Peyer's patch (tissue), 4 donors: ENCODE results near the gene SIPA1L3. TPM values are rescaled to one million over a fixed set of nuclear protein-coding genes. Genes with fewer than 3 reads are reported as not detected.

Source experiments
- DNase-seq, 3 donors: peaks; one replicate each; pipeline ENCODE4 v3.0.0-alpha.2; 2017 to 2019
- H3K27ac ChIP-seq, 4 donors: fragments of 200-600 bp; sonication (generic); one replicate each; pipeline ENCODE4 v1.5.1; 2016 to 2019
- H3K27me3 ChIP-seq, 2 donors: fragments of 200-600 bp; sonication (generic); one replicate each; pipeline ENCODE4 v1.5.1; 2019
- H3K36me3 ChIP-seq, 3 donors: fragments of 200-600 bp; sonication (generic); one replicate each; pipeline ENCODE4 v1.5.1; 2016 to 2019
- H3K4me1 ChIP-seq, 4 donors: fragments of 200-600 bp; sonication (generic); one replicate each; pipeline ENCODE4 v1.5.1; 2016 to 2019
- H3K4me3 ChIP-seq, 4 donors: fragments of 200-600 bp; sonication (generic); 1 replicate in 3 of 4; 2 replicates in 1 of 4; pipeline ENCODE4 v1.5.1; 2016 to 2019; ENCODE audit warnings: mild to moderate bottlenecking in 1 of 4
- H3K9me3 ChIP-seq, 4 donors: fragments of 200-600 bp; sonication (generic); one replicate each; pipeline ENCODE4 v1.5.1; 2016 to 2019; ENCODE audit warnings: mild to moderate bottlenecking in 1 of 4
- POLR2A ChIP-seq, 2 donors: fragments of 450-650 bp; IDR thresholded peaks; one replicate each; pipeline ENCODE4 v1.5.1; 2017; ENCODE audit warnings: antibody characterized with exemption in 2 of 2, mild to moderate bottlenecking in 2 of 2, moderate library complexity in 2 of 2
- total RNA-seq, 4 donors: library from RNA; depleted of rRNA; stranded (reverse); fragments of >200 nt; gene quantifications; one replicate each; pipeline ENCODE4 v1.1.0, GENCODE V29; 2016
- TF ChIP-seq, protein P1 (sequence below), 6 experiments: fragments of 450-650 bp in 4 of 6; fragments of 200-600 bp in 2 of 6; sonication (generic) in 1 of 6; IDR thresholded peaks; one replicate each; pipeline ENCODE4 v1.5.1; 2017 to 2019; ENCODE audit warnings: antibody characterized with exemption in 6 of 6, mild to moderate bottlenecking in 3 of 6, moderate library complexity in 1 of 6

SIPA1L3 gene
- total RNA-seq, 4 donors from 2014 or later: 63.5 to 304 (median 264) TPM

DNA sequence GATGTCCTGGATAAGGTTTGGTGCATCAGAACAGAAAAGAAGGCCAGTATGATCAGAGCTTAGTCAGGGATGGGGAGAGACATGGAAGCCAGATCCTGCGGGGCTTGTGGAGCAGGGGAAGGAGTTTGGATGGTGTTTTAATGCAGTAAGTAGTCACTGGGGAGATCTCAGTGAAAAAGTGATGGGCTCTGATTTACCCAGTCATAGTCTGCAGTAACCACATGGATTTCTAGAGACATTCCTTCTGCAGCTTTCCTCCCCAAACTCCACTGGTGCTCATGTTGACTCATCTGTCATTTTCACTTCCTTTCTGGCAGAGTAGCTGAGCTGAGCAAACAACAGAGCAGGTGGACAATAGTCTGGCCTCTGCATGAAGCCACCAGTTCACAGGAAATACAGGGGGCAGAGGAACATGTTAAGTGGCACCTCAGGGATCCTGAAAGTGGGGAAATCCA is 172.9 kb downstream of the SIPA1L3 start:
- no peaks in the 10 kb centered on the region for H3K9me3 ChIP-seq
- no peak for TF ChIP-seq POLR2A (IDR thresholded peaks at IDR 0.05)
- TF ChIP-seq, protein P1, sequence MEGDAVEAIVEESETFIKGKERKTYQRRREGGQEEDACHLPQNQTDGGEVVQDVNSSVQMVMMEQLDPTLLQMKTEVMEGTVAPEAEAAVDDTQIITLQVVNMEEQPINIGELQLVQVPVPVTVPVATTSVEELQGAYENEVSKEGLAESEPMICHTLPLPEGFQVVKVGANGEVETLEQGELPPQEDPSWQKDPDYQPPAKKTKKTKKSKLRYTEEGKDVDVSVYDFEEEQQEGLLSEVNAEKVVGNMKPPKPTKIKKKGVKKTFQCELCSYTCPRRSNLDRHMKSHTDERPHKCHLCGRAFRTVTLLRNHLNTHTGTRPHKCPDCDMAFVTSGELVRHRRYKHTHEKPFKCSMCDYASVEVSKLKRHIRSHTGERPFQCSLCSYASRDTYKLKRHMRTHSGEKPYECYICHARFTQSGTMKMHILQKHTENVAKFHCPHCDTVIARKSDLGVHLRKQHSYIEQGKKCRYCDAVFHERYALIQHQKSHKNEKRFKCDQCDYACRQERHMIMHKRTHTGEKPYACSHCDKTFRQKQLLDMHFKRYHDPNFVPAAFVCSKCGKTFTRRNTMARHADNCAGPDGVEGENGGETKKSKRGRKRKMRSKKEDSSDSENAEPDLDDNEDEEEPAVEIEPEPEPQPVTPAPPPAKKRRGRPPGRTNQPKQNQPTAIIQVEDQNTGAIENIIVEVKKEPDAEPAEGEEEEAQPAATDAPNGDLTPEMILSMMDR (IDR thresholded peaks at IDR 0.05): no peak
- no peak for DNase-seq
- no peaks in the 10 kb centered on the region for H3K4me1 ChIP-seq
- H3K4me3 ChIP-seq: no peak overlapping the region
- H3K36me3 ChIP-seq: peaks cover 0 to 23% (median 0%) of the 10 kb centered on the region in 3 donors
- no peaks in the 10 kb centered on the region for H3K27me3 ChIP-seq
- peak overlapping the region in 1 of 4 donors; percentile 40 for H3K27ac ChIP-seq

DNA sequence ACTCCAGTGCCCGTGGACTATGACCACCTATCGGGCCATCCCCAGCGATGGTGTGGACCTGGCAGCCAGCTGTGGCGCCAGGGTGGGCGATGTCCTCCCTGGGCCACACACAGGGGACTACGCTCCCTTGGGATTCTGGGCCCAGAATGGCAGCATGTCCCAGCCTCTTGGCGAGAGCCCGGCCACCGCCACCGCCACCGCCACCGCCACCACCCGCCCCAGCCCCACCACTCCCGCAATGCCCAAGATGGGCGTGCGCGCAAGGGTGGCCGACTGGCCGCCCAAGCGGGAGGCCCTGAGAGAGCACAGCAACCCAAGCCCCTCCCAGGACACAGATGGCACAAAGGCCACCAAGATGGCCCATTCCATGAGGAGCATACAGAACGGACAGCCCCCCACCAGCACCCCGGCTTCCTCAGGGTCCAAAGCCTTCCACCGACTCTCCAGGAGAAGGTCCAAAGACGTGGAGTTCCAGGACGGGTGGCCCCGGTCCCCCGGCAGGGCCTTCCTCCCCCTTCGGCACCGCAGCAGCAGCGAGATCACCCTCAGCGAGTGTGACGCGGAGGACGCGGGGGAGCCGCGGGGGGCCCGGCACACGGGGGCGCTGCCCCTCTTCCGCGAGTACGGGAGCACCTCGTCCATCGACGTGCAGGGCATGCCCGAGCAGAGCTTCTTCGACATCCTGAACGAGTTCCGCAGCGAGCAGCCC is 174.7 kb downstream of the SIPA1L3 start:
- no peak overlapping the region for H3K4me3 ChIP-seq
- H3K27ac ChIP-seq: no peak overlapping the region
- no peaks in the 10 kb centered on the region for H3K9me3 ChIP-seq
- peaks cover 0 to 23% (median 0%) of the 10 kb centered on the region in 3 donors for H3K36me3 ChIP-seq
- no peaks in the 10 kb centered on the region for H3K27me3 ChIP-seq
- no peak for TF ChIP-seq POLR2A (IDR thresholded peaks at IDR 0.05)
- TF ChIP-seq, protein P1 (IDR thresholded peaks at IDR 0.05): no peak
- H3K4me1 ChIP-seq: no peaks in the 10 kb centered on the region
- DNase-seq: no peak

DNA sequence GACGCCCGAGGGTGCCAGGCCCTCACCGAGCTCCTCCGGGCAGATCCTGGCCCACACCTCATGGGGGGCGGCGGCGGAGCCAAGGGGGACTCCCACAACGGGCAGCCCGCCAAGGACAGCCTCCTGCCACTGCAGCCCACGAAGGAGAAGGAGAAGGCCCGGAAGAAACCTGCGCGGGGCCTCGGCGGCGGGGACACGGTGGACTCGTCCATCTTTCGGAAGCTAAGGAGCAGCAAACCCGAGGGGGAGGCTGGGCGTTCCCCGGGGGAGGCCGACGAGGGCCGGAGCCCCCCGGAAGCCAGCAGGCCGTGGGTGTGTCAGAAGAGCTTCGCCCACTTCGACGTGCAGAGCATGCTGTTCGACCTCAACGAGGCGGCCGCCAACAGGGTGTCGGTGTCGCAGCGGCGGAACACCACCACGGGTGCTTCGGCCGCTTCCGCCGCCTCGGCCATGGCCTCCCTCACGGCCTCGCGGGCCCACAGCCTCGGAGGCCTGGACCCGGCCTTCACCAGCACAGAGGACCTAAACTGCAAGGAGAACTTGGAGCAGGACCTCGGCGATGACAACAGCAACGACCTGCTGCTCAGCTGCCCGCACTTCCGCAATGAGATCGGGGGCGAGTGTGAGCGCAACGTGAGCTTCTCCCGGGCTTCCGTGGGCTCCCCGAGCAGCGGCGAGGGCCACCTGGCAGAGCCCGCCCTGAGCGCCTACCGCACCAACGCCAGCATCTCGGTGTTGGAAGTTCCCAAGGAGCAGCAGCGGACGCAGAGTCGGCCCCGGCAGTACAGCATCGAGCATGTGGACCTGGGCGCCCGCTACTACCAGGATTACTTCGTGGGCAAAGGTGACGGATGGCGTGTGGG is 175.5 kb downstream of the SIPA1L3 start:
- TF ChIP-seq, protein P1 (IDR thresholded peaks at IDR 0.05): no peak
- TF ChIP-seq POLR2A (IDR thresholded peaks at IDR 0.05): no peak
- H3K36me3 ChIP-seq: peaks cover 0 to 23% (median 0%) of the 10 kb centered on the region in 3 donors
- H3K9me3 ChIP-seq: no peaks in the 10 kb centered on the region
- H3K4me1 ChIP-seq: no peaks in the 10 kb centered on the region
- H3K27me3 ChIP-seq: no peaks in the 10 kb centered on the region
- no peak overlapping the region for H3K4me3 ChIP-seq
- H3K27ac ChIP-seq: no peak overlapping the region
- DNase-seq: no peak

DNA sequence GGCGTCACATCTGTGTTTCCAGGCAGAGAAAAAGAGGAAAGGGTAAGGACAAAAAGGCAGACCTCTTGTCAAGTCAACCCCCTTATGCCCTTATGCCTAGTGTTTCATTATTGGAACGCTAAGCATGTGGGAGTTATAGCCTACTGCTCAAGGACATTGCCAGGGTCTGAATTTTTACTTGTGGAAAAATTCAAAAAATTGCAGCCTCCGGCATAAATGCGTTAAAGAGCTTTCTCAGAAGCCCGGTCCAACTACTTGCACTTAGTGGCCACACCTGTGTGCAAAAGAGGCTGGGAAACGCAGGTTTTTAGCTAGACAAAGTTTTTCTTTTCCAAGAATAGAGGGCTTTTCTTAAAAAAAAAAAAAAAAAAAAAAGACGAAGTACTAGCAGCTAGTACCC is 177.2 kb downstream of the SIPA1L3 start:
- no peak overlapping the region for H3K4me3 ChIP-seq
- H3K27me3 ChIP-seq: no peaks in the 10 kb centered on the region
- no peak overlapping the region for H3K27ac ChIP-seq
- DNase-seq: no peak
- no peaks in the 10 kb centered on the region for H3K4me1 ChIP-seq
- H3K36me3 ChIP-seq: peaks cover 0 to 37% (median 0%) of the 10 kb centered on the region in 3 donors
- TF ChIP-seq POLR2A (IDR thresholded peaks at IDR 0.05): no peak
- TF ChIP-seq, protein P1 (IDR thresholded peaks at IDR 0.05): no peak
- no peaks in the 10 kb centered on the region for H3K9me3 ChIP-seq

DNA sequence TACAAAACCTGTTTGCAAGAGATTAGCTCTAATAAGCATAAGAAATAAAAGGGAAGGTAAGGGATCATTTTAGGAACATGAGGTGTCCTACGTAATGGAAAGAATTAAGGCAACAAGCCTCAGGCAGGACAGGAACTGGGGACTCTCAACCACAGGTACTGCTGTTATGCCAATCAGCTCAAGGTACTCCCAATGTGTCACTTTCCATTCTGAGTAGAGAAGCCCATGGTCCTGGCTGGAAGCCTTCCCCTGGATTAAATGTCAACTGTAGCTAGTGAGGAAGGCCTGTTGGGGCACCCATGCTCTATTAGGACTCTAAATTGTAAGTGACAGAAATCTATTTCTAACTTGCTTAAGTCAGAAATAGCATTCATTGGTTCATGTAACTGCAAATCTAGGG is 182.4 kb downstream of the SIPA1L3 start:
- TF ChIP-seq POLR2A (IDR thresholded peaks at IDR 0.05): no peak
- TF ChIP-seq, protein P1 (IDR thresholded peaks at IDR 0.05): no peak
- Histone ChIP-seq H3K9me3 (no peaks in the 10 kb centered on the region), H3K36me3 (peaks cover 0 to 45% (median 0%) of the 10 kb centered on the region in 3 donors), H3K4me3 (no peak overlapping the region), H3K27ac (no peak overlapping the region), H3K27me3 (no peaks in the 10 kb centered on the region), H3K4me1 (no peaks in the 10 kb centered on the region)
- DNase-seq: no peak
